HG03135 (cell line): ENCODE measurements around the gene ADGRD1.

Experiments used
- ATAC-seq: cut with Tn5 transposase; IDR thresholded peaks from one replicate; pipeline ENCODE4 v1.9.1; 2021; ENCODE audit warnings: mild to moderate bottlenecking, moderate library complexity; ENCODE audit not compliant: unreplicated experiment

Gene ADGRD1

DNA sequence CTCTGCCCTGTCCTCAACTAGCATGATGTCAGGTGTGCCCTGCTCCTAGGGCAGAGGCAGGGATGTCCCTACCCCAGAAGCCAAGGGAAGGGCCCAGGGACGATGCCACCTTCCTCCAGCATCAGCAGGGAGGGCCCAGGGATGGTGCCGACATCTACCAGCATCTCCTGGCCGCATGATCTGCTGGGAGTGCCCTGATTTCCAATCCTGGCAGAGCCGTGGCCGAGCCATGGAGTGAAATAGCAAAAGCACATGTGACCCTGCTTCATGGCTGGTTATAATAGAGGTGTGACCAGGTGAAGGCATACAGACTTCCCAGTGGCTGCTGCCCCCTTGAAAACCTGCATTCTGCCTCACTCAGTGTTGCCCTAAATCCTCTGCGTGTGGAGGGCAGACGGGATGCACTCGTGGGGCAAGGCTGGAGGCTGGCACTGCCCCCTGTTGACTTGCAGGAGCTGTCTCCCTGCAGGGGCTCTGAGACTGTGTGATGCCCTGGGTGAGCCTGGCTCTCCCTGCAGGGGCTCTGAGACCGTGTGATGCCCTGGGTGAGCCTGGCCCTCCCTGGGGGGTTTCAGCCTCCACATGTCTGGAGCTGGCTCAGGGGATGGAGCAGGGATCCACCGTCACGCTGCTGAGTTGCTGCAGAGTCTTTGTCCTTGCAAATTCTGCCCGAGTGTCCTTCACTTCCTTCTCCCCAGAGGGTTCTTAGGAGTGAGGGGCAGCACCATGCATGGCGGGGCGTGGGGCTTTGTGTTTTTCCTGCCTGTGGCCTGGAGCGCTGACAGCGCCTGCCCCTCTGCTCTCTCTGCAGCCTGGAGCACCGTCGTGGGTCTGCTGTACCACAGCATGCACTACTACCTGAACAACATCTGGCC is 51.7 kb downstream of the ADGRD1 start:
- no peak for ATAC-seq

DNA sequence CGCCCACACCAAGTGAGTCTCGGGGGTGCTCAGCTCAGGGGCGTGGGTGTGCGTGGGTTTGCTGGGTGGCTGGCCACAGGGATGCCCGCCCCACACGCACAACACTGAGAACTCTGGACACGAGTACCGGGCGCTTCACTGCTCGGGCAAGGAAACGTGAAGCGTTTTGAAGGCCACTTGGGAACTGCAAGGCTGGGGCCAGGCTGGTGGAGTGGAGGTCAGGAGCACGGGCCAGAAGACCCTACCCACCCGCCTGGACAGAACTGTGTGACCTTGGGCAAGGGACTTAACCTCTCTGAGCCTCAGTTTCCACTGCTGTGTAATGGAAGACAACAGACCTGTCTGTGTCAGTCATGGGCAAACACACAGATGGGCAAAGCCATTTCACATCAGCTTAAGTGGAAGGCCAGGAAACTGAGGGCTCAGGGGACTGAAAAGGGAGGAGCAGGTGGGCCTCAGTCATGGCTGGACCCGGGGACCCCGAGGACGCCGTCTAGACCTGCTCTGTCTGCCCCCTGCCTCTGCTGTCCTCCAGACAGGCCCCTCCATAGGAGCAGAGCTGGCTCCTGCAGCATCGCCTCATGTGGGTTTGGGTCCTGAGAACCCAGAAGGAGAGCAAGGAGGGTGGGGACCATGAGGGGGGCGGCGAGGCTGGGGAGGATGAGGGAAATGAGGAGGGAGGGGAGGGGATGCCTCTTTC is 52.5 kb downstream of the ADGRD1 start:
- ATAC-seq, result no peak

DNA sequence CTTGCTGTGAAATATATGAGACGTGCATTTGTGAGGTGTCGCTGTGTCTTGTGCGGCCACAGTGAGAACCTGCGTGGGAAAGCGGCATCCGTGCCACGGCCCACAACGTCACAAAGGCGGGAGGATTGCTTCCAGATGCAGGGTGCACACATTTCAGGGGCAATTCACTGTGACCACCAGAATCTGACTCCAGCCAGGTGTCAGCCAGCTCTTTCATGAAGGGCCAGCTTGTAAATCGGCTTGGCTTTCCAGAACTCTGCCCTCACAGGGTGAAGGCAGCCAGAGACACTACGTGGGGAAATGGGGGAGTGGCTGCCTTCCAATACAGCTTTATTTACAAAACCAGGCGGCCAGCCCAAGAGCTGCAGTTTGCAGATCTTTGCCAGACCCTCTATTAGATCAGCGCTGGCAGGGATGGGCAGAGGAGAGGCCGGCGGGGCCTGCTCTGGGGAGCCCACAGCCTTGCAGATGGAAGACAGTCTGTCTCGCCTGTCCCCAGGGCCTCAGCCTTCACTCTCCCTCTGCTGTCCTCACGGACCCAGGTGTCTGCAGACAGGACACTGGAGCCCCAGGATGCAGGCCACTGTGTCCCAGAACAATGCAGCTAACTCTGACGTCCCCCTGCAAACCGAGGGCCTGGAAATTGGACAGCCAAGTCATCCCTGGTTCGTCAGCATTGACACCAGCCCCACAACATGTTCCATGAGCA is 53.5 kb downstream of the ADGRD1 start:
- no peak for ATAC-seq

DNA sequence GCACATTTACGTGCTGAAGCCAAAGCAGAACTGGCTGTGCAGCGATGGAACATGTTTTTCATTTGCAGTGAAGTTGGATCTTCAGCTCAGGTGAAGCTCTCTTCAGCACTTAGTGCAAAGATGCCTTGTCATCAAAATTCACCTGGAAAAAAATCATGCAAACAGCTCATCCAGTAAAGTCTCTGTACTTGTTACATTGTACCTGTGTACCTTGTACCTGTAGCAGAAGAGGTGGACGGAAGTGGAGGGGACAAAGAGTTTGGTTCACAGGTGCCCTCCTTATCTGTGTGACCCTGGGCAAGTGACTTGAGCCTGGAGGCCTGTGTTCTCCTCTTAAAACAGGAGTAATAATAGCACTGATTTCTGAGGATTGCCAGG is 54.0 kb downstream of the ADGRD1 start:
- no peak for ATAC-seq

DNA sequence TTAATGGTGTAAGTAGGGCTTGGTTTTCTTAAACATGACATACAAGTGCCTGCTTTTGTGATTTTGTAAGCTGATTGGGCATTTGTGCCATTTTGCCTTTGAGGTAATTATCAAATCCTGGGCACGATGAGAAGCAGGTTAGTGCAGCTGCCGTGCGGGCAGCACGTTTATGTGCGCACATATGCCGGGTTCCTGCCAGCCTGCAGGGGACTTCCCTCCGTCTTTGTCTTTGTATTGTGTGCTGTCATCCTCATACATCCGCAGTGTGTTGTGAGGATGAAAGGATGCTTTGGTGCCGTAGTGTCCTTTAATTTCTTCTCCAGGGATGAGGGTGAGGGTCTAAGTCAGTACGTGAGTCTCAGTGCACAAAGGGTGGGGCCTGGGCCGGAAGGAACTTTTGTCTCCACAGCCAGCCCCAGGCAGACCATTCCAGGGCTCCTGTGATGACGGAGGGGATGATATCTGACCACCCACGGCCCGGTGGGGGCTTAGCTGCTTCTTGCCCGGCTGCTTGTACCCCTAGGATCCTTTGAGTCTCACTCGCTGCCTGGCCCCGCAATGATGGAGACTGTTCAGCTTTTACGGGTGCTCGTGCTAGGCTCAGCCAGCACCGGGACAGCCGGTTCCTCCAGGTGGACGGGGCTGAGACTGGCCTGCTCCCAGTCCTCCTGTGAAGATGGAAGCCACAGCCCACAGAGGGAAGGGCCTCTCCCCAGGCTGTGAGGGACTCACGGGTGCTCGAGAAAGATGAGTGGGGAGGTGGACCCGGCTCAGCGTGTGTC is 54.6 kb downstream of the ADGRD1 start:
- no peak for ATAC-seq

DNA sequence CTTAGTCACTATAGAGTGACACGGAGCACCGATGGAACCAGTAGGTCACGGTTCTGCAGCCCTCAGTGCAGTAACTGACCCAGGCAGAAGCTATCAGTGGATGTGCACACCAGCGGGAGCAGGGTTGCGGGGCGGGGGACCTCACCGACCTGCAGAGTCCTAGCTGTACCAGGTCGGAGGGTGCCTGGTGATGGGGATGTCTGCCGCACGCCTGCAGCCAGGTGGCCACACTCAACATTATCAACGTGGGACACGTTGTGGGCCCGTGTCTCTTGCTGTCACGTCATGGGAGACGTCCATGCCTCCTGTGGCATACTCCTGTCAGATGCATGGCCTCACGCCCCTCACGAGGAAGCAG is 55.2 kb downstream of the ADGRD1 start:
- no peak for ATAC-seq

DNA sequence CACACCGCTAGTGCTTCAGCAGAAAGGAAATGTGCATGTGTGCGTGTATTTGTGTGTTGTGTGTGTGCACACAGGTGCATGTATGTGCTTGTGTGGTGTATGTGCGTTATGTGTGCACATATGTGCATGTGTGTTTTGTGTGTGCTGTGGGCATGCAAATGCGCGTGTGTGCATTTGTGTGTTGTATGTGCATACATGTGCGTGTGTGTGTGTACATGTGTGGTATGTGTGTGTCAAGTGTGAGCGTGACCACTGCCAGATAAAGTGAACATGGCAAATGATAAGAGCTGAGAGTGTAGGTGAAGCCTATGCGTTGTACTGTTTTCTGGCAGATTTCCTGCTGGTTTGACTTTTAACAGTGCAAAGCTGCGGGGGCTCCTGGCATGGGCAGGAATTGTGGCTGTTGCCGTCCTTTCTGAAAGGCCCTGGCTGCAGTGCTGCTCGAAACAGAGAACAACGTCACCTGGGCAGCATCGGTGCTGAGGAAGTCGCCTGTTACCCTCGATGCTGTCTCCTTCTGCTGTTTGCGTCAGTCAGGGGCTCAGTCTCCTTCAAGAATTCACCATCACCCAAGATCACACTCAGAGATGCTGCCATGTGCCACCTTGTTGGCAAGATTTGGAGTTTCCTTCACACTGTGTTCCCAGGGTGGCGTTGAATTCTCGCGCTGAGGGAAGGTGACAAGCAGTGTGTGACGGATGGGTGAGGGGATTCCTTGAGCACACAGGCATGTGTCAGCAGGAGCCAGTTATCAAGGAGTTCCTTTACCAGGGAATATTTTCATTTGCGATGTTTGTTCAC is 56.1 kb downstream of the ADGRD1 start:
- ATAC-seq, result no peak

DNA sequence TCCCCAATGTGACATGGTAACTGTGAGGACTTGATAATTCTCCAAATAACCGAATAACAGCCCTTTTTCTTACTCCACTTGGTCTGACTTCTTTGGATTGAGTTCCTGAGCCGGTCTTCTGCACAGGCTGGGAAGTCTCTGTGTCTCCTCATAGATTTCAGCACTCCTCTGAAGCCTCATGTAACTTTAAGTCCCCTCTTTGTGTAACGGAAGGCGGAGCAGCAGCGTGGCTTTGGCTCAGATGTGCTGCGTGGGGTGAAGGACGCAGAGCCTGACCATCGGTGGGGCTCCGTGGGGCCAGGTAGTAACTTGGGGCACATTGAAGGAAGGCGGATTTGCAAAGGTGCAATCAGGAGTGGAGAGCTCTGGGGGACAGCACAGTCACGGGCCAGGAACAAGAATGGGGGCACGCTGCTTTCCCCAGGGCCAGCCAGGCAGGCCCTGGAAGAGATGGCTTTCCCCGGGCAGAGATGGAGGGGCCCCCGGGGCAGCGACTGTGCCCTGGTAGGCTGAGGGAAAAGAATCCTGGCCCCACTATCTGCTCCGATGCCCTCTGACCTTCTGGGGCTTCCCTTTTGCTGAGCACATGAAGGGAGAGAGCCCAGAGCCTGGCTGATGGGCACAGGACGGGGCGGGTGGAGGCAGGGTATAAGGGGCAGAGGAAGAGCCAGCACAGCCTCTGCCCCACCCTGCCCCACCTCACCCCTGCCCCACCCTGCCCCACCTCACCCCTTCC is 56.9 kb downstream of the ADGRD1 start:
- ATAC-seq, result no peak

DNA sequence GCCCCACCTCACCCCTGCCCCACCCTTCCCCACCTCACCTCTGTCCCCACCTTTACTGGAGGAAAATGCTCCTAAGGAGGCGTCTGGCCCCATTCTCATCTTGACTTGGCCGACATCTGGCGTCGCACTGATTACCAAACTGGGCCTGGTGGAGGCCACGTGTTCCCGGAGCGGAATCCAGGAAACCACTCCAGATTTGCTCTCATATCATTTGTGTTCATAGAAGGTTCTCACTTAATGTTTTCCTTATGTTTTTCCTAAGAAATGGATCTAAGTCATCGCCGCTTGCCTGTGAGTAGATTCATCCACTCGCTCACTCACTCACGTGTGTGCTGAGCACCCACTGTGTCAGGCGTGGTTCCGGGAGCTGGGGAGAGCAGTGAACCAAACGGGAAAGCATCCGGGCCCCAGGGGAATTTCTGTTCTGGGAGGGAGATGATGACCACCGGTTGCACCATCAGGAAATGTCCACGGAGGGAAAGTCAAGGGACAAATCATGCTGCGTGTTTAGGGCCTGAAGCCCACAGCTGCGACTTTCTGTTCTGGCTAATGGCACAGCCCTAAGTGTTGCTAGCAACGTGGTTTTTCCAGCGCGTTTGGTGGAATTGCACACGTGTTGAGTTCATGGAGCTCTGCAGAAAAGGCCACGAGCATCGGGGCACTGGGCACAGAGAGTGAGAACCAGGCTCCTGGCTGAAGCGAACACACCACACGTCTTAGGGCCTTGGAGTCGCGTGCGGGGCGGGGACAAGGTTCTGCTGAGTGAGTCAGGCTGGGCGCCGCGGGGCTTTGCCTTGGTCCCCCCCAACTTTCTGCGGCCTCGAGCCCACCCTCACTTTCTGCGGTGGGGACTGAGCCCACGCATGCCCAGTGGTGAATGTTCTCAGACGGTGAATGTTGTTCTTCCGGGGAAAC is 57.7 kb downstream of the ADGRD1 start:
- no peak for ATAC-seq

DNA sequence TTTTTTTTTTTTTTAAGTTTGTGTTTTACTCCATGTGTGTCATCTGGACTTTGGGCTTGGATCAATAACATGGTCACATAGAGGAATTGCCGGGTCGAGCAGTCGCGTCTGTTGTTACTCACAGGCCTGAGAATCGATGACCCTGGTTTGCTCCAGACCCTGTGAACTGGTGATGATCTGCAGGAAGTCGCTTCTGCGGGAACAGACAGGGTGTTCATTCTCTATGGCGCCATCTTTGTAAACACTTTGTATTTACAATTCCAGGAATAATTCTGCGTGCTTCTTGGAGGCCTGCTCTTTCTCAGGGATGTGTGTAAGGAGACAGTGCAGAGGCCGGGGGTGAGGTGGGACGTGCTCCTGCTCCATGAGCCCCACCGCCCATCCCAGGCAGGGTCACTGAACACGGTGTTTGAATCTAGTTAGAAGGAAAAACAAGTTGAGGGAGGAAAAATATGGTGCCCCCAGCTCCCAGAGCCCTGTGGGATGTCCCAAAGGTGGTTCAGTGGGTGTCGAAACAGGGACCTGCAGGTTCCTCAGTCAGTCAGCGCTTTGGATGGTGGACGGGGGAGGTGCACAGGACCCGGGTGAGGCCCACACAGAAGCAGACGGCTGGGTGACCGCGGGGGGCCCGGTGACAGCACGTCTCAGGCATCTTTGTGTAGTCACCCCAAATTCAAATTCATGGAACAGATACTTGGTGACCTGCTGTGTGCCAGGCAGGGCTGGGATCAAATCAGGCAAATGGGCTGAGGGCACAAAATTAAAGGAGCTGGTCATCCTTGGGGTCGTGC is 58.8 kb downstream of the ADGRD1 start:
- no peak for ATAC-seq

DNA sequence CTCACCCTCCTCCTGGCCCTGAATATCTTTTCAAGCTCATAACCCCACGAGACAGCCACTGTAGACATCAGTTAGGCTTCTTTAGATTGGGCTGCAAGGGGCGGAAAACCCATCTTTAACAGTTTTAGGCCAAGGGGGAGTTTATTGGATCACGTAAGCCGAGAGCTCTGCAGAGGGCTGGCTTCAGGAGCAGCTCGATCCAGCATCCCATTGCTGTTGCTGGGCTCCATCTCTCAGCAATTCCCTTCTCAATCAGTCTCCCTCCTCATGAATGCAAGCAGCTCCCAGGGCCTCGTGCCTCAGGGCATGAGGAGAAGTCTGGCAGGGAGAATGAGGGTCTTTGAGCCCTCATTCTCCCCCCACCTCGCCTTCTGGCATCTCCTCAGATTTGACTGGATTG is 59.4 kb downstream of the ADGRD1 start:
- no peak for ATAC-seq

DNA sequence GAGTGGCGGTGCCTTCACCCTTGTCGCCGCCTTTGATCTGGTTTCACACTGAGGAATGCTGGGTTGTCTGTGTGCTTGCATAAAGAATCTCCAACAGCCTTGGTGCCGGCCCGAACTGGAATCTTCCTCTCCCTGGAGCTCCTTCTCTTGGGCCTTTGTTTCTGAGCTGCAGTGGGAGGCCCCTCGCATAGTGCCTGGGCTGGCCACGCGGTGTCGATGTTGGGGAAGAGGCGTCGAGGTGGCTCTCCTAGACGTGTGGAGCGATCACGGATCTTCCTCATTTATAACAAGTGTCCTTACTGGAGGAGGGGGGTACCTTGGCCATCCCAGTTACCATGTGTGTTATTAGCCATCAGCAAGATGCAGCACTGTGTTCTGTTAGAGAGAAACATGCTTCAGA is 60.6 kb downstream of the ADGRD1 start:
- ATAC-seq, result no peak

DNA sequence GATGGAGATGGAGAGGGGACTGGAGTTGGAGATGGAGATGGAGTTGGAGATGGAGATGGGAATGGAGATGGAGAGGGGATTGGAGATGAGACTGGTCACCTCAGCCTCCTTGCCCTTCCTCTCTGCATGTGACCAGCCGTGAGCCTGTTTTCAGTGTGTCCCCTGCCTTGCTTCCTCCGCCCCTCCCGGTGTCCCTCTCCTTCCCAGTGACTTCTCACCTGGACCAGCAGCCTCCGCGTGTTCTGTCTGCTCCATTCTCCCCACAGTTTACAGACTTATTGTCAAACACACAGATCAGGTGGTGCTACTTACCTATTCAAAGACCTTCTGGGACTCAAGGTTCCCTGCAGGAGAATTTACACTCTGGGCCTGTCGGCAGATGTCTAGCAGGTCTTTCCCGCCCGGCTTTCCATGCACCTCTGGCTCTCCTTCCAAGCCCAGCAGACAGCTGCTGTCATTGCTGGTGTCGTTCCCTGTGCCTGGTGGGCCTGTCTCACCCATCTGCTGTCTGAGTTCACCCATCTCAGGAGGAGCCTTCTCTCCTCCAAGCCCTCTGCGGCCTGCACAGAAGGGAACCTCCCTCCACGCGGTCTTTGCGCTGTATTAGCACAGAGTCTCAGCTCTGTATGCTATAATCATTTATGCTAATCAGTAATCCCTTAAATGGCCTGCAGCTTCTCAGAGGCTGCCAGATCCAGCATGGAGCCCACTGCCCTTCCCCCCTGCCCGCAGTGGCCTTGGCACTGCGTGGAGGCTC is 62.1 kb downstream of the ADGRD1 start:
- no peak for ATAC-seq

DNA sequence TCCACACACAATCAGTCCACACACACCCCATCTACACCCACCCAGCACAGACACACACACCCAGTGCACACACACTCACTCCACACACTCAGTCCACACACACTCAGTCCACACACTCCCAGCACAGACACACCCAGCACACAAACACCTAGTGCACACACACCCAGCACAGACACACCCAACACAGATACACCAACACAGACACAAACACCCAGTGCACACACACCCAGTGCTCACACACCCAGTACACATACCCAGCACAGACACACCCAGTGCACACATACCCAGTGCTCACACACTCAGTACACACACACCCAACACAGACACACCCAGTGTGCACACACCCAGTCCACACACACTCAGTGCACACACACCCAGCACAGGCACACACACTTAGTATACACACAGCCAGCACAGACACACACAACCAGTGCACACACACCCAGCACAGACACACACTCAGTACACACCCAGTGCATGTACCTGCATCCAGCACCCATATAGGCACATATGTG is 63.8 kb downstream of the ADGRD1 start:
- no peak for ATAC-seq

DNA sequence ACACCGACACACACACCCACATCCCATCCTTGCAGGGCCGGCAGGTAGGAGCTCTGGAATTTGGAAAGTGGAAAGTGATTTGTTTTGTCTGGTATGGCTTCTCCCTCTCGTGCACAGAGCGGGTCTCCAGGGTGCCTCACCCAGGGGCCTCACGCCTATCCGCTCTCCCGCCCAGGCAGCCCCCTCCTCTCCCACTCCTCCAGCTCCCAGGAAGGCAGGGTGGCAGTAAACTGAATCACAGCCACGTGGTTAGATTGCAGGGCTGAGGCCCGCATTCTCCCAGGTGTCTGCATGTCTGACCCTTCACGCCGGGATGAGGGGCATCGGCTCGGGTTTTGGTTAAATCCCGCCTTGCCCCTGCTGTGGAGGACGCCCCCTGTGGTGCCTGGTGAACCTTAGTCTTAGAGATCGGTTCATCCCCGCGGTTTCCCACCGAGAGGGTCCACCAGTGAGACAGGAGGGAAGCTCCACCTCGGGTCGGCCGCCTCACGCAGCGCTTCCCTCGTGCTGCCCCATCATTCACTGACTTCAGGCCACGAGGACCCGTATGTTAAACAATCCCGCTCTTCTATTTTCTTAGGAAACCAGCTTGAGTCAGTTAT is 64.4 kb downstream of the ADGRD1 start:
- no peak for ATAC-seq

DNA sequence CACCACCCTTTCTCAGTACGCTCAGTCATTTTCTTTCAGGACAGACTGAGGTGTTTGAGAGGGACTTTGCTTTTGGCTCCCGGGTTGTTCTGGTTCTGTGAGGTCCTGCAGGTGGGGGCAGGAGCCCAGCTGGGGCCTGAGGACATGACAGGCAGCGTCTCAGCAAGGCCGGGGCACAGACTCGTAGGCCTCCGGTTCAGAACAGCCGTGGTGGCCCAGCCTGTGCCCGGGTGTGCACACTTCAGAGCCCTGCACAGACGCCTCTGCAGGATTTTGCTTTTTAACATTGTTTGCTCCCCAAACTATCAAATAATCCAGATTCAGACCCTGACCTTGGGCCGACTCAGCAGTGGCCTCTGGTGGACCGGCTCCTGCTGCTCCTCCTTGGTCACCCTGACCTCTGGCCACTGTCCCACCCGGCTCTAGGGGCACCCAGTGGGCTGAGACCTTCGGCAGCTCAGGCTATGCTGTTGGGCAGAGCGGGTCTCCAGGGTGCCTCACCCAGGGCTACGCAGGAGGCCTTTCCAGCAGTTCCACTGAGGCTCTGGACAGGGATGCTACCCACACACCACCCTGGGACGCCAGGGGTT is 65.2 kb downstream of the ADGRD1 start:
- ATAC-seq, result no peak
